22Rv1 (cell line): ENCODE results near the gene PCGF6.

Experiments used
- CTCF ChIP-seq: fragments of 450-650 bp; IDR thresholded peaks from 2 replicates; pipeline ENCODE4 v1.5.1; 2017; ENCODE audit warnings: mild to moderate bottlenecking
- ZFX ChIP-seq: fragments of 450-650 bp; IDR thresholded peaks from 2 replicates; pipeline ENCODE4 v1.6.1; 2017; ENCODE audit warnings: antibody characterized with exemption, borderline replicate concordance

- no peak for TF ChIP-seq CTCF
- no peak for TF ChIP-seq ZFX
Measured at GRCh38 chr10:103350517-103351260, at the start of gene PCGF6.
